ENCODE results near the gene SERPINA10. TPM values are rescaled to one million over a fixed set of nuclear protein-coding genes. Genes with fewer than 3 reads are reported as not detected.

The SERPINA10 gene
- total and polyA plus RNA-seq, 10 of the 15 experiments (the other 5 are each of a cell fraction or from before 2014, with no cell fraction given) = not detected

DNA sequence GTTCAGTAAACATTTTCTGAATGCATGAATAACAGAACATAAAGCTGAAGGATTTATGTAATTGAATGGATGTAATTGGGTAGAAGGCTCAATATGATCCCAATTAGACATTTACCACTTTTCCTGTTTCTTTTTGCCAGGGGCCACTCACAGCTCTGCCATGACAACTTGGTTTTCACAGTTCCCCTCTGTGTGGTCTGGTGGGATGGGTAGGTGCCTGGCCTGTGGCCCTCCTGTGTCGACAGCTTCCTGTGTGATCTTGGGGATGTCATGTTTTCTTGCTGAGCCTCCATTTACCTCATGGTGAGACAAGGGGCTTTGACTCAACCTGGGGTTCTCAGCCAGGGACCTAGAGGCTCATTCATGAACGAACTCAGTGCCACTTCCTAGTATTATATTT is 12.6 kb upstream of the SERPINA10 start:
- DNase-seq (ENCODE audit: low read depth, low spot score) (no peak), ATAC-seq (no peak), FAIRE-seq (no peak)
- WGBS (ENCODE audit: insufficient coverage, insufficient replicate concordance, low lambda C conversion rate, missing lambda C conversion rate) = 20% methylated on average over 2 of the region's 2 CpGs
- Histone ChIP-seq H2AFZ (ENCODE audit: control insufficient read depth, low read depth, low read length) (no peak overlapping the region), H3K4me3 (no peak overlapping the region), H3K79me2 (ENCODE audit: control insufficient read depth, insufficient read depth, low read length) (no peaks in the 10 kb centered on the region), H3K4me1 (ENCODE audit: control insufficient read depth, insufficient read depth, low read length) (no peaks in the 10 kb centered on the region), H3K4me2 (ENCODE audit: control insufficient read depth, insufficient read depth) (no peak overlapping the region), H3K9ac (ENCODE audit: control insufficient read depth, insufficient read depth, low read length) (no peak overlapping the region), H3K36me3 (ENCODE audit: control insufficient read depth in 2 of 2, insufficient read depth in 2 of 2, low read length in 1 of 2) (no peaks in the 10 kb centered on the region), H4K20me1 (ENCODE audit: control insufficient read depth, insufficient read depth) (no peaks in the 10 kb centered on the region), H3K9me3 (replicated peaks; ENCODE audit: control insufficient read depth, insufficient read depth, low read length) (no peaks in the 10 kb centered on the region; the same call in 2 of the 3 replicates), H3K27me3 (replicated peaks in 1 of 2; ENCODE audit: control insufficient read depth in 2 of 2, insufficient read depth in 2 of 2, low read length in 1 of 2) (no peaks in the 10 kb centered on the region), H3K27ac (ENCODE audit: control insufficient read depth, insufficient read depth) (no peak overlapping the region)
- in situ Hi-C loops (cut with MboI) (no loop called here), intact Hi-C loops (cut with micrococcal nuclease; ENCODE audit: unreplicated experiment) (no loop called here)
- RAD21 ChIA-PET (ENCODE audit: unreplicated experiment) = interaction anchor here (0.6 kb wide), 1 partner anchor 228 kb away, joined by 3 read pairs; no protein-coding TSS in a partner anchor
- CTCF ChIA-PET = interaction anchor here (0.6 to 0.9 kb wide), 2 partner anchors 126 to 174 kb away, joined by 3 to 4 read pairs; no protein-coding TSS in a partner anchor
- TF ChIP-seq LARP7 (IDR thresholded peaks at IDR 0.05) (no peak), FOS (IDR thresholded peaks at IDR 0.05; ENCODE audit: borderline replicate concordance, extremely low read depth, insufficient read length) (no peak), EED (IDR thresholded peaks at IDR 0.05; ENCODE audit: low read depth) (no peak)
- SMC1A ChIA-PET (ENCODE audit: uncharacterized antibody, unreplicated experiment) = interaction anchor here (1.4 kb wide), 2 partner anchors 11 to 19 kb away, joined by 3 read pairs; no protein-coding TSS in a partner anchor
- POLR2A ChIA-PET = no interaction called here
- no TSS peak for BruUV-seq (replicated peaks)

DNA sequence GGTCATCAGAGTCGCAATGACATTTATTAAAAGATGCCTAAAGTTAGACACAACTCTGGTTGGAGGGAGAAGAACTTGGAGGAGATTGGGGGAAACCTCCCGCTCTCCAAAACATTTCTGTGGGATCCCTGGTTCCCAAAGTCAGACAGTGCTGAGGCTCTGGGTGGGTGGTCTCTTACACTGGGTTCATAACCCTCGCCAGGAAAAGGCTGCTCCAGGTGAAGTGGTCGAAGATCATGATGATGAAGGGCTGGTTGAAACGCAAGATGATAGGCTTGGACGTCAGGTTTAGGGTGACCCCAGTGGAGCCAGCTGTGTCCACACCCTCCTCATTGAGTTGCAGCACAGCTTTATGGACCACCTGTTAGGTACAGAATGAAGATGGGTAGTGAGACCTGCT is 11.2 kb upstream of the SERPINA10 start:
- ATAC-seq (no peak), FAIRE-seq (no peak), DNase-seq (ENCODE audit: low read depth, low spot score) (no peak)
- Histone ChIP-seq H3K4me2 (ENCODE audit: control insufficient read depth, insufficient read depth) (no peak overlapping the region), H4K20me1 (ENCODE audit: control insufficient read depth, insufficient read depth) (no peaks in the 10 kb centered on the region; the same call in 1 of the 2 replicates), H3K9ac (ENCODE audit: control insufficient read depth, insufficient read depth, low read length) (no peak overlapping the region), H3K4me3 (no peak overlapping the region), H3K79me2 (ENCODE audit: control insufficient read depth, insufficient read depth, low read length) (no peaks in the 10 kb centered on the region), H3K9me3 (replicated peaks; ENCODE audit: control insufficient read depth, insufficient read depth, low read length) (no peaks in the 10 kb centered on the region; the same call in 2 of the 3 replicates), H3K36me3 (ENCODE audit: control insufficient read depth in 2 of 2, insufficient read depth in 2 of 2, low read length in 1 of 2) (no peaks in the 10 kb centered on the region), H3K27ac (ENCODE audit: control insufficient read depth, insufficient read depth) (no peak overlapping the region), H3K4me1 (ENCODE audit: control insufficient read depth, insufficient read depth, low read length) (no peaks in the 10 kb centered on the region), H3K27me3 (replicated peaks in 1 of 2; ENCODE audit: control insufficient read depth in 2 of 2, insufficient read depth in 2 of 2, low read length in 1 of 2) (no peaks in the 10 kb centered on the region), H2AFZ (ENCODE audit: control insufficient read depth, low read depth, low read length) (no peak overlapping the region)
- RAD21 ChIA-PET (ENCODE audit: unreplicated experiment) = no interaction called here
- POLR2A ChIA-PET = no interaction called here
- BruUV-seq (replicated peaks) = no TSS peak
- CTCF ChIA-PET = no interaction called here
- SMC1A ChIA-PET (ENCODE audit: uncharacterized antibody, unreplicated experiment) = no interaction called here
- TF ChIP-seq RELB (IDR thresholded peaks at IDR 0.05; ENCODE audit: low read depth) (no peak), POU2F2 (IDR thresholded peaks at IDR 0.05; ENCODE audit: borderline replicate concordance, low read depth, low read length) (no peak)
- 66% methylated on average over 6 of the region's 6 CpGs for WGBS (ENCODE audit: insufficient coverage, insufficient replicate concordance, low lambda C conversion rate, missing lambda C conversion rate)
- in situ Hi-C loops (cut with MboI) = no loop called here
- intact Hi-C loops (cut with micrococcal nuclease; ENCODE audit: unreplicated experiment) = no loop called here

Measured in GM12878 (cell line).